Right renal pelvis (tissue), 4 donors: Measurements from ENCODE around the gene TNS2. TPM values are rescaled to one million over a fixed set of nuclear protein-coding genes. Genes with fewer than 3 reads are reported as not detected.

Experiments
- DNase-seq, 4 donors: peaks; one replicate each; pipeline ENCODE4 v3.0.0-alpha.2; 2013; ENCODE audit warnings: low read depth in 4 of 4, low spot score in 3 of 4, missing footprints in 1 of 4
- polyA plus RNA-seq, 4 donors: library from polyadenylated mRNA; unstranded; fragments of 120-200 nt; gene quantifications; one replicate each; pipeline ENCODE4 v1.2.1, GENCODE V29; 2013; ENCODE audit not compliant: insufficient read length in 4 of 4

TNS2 gene
- polyA plus RNA-seq, 4 donors = 89.0 to 129 (median 105) TPM

GRCh38 chr12:53056901-53057300 is 7.0 kb downstream of the TNS2 start:
- DNase-seq = no peak

GRCh38 chr12:53057816-53058500 is 8.1 kb downstream of the TNS2 start:
- DNase-seq = no peak

GRCh38 chr12:53058674-53059433 is 9.0 kb downstream of the TNS2 start:
- DNase-seq = no peak

- DNase-seq = no peak
These were observed 9.7 kb downstream of the TNS2 start for GRCh38 chr12:53059434-53060063.

- no peak for DNase-seq
These were observed 10.3 kb downstream of the TNS2 start for GRCh38 chr12:53060064-53060720.

GRCh38 chr12:53060721-53061276 is 10.9 kb downstream of the TNS2 start:
- DNase-seq = no peak

- DNase-seq = no peak
These were observed 11.6 kb downstream of the TNS2 start for GRCh38 chr12:53061404-53062010.

- DNase-seq = no peak
These were observed 12.4 kb downstream of the TNS2 start for GRCh38 chr12:53062011-53062961.

GRCh38 chr12:53062977-53063707 is 13.3 kb downstream of the TNS2 start:
- no peak for DNase-seq

GRCh38 chr12:53063708-53064612 is 14.1 kb downstream of the TNS2 start:
- DNase-seq = no peak

GRCh38 chr12:53064613-53065436 is 15.0 kb downstream of the TNS2 start:
- no peak for DNase-seq

- no peak for DNase-seq
These were observed 15.6 kb downstream of the TNS2 start for GRCh38 chr12:53065470-53065869.

- DNase-seq = peak in 3 of 4 donors; percentile 61 to 73 (median 64)
These were observed 16.4 kb downstream of the TNS2 start for GRCh38 chr12:53065975-53066931.

GRCh38 chr12:53067074-53067992 is 17.5 kb downstream of the TNS2 start:
- DNase-seq = no peak
